CD8-positive, alpha-beta memory T cell (primary cell): ENCODE data around the gene KDM2B. TPM values are rescaled to one million over a fixed set of nuclear protein-coding genes. Genes with fewer than 3 reads are reported as not detected.
"Not testable (repeated sequence)": the region's sequence is repeated elsewhere in the genome, so short reads cannot be mapped to it uniquely, and the experiment has no call there.

Experiments
- CTCF ChIA-PET: fragments of 350-600 bp; sonication (Branson Sonifier 250); formaldehyde crosslinking; loops from one replicate; lab custom pipeline; 2021; ENCODE audit warnings: antibody characterized with exemption; lab: Charles Lee
- POLR2A ChIA-PET: fragments of 350-600 bp; sonication (Branson Sonifier 250); formaldehyde crosslinking; loops from one replicate; lab custom pipeline; 2021; ENCODE audit warnings: antibody characterized with exemption; lab: Charles Lee
- DNase-seq, 5 donors: peaks; one replicate each; pipeline versions ENCODE4 v3.0.0 to v3.0.0-alpha.2; 2020 to 2022; ENCODE audit warnings: mixed read lengths in 1 of 5
- H3K27ac ChIP-seq: one replicate; pipeline ENCODE4 v1.7.0; 2013; ENCODE audit warnings: low read depth, mild to moderate bottlenecking, low read length, moderate library complexity
- H3K27me3 ChIP-seq: 2 replicates; pipeline ENCODE4 v1.7.0; 2013; ENCODE audit warnings: low read length, mild to moderate bottlenecking; ENCODE audit not compliant: insufficient read depth, poor library complexity, severe bottlenecking
- H3K36me3 ChIP-seq: 2 replicates; pipeline ENCODE4 v1.7.0; 2013; ENCODE audit warnings: mild to moderate bottlenecking, low read length, moderate library complexity; ENCODE audit not compliant: insufficient read depth
- H3K4me1 ChIP-seq: 2 replicates; pipeline ENCODE4 v1.7.0; 2013; ENCODE audit warnings: mild to moderate bottlenecking, low read length, moderate library complexity; ENCODE audit not compliant: insufficient read depth
- H3K4me3 ChIP-seq: 2 replicates; pipeline ENCODE4 v1.7.0; 2013; ENCODE audit warnings: mild to moderate bottlenecking, low read length
- H3K9me3 ChIP-seq: 2 replicates; pipeline ENCODE4 v1.7.0; 2013; ENCODE audit warnings: mild to moderate bottlenecking, low read length
- H3K27ac Mint-ChIP-seq, 8 donors: one replicate each; pipeline ENCODE4 v1.8.0; 2020 to 2021; ENCODE audit warnings: mixed read lengths in 8 of 8, mild to moderate bottlenecking in 6 of 8, inconsistent platforms in 3 of 8, moderate library complexity in 3 of 8
- H3K27me3 Mint-ChIP-seq, 2 donors: one replicate each; pipeline ENCODE4 v1.8.0; 2020 to 2021; ENCODE audit warnings: mixed read lengths in 2 of 2, mild to moderate bottlenecking in 1 of 2, moderate library complexity in 1 of 2
- H3K36me3 Mint-ChIP-seq, 3 donors: one replicate each; pipeline ENCODE4 v1.8.0; 2020 to 2021; ENCODE audit warnings: mixed read lengths in 3 of 3, inconsistent platforms in 1 of 3, mild to moderate bottlenecking in 1 of 3
- H3K4me1 Mint-ChIP-seq, 3 donors: one replicate each; pipeline ENCODE4 v1.8.0; 2020 to 2021; ENCODE audit warnings: mixed read lengths in 3 of 3, inconsistent platforms in 1 of 3, mild to moderate bottlenecking in 1 of 3
- H3K4me3 Mint-ChIP-seq, 7 donors: one replicate each; pipeline ENCODE4 v1.8.0; 2020 to 2021; ENCODE audit warnings: mixed read lengths in 7 of 7, mild to moderate bottlenecking in 6 of 7, moderate library complexity in 4 of 7, inconsistent platforms in 2 of 7
- H3K9me3 Mint-ChIP-seq, 5 donors: one replicate each; pipeline ENCODE4 v1.8.0; 2020 to 2022; ENCODE audit warnings: mixed read lengths in 5 of 5, mild to moderate bottlenecking in 3 of 5, moderate library complexity in 2 of 5, inconsistent platforms in 1 of 5
- polyA plus RNA-seq: library from polyadenylated mRNA; unstranded; fragments of 300-500 nt; fragmentation: Illumina TruSeq; gene quantifications from one replicate; pipeline ENCODE4 v1.2.3, GENCODE V29; 2021
- total RNA-seq, 2 experiments: library from RNA; stranded (reverse); gene quantifications; one replicate each; pipeline ENCODE4 v1.2.3, GENCODE V29; 2021

The KDM2B gene
- total and polyA plus RNA-seq, 3 experiments from 2014 or later, result 18.3 to 64.0 (median 63.2) TPM

DNA sequence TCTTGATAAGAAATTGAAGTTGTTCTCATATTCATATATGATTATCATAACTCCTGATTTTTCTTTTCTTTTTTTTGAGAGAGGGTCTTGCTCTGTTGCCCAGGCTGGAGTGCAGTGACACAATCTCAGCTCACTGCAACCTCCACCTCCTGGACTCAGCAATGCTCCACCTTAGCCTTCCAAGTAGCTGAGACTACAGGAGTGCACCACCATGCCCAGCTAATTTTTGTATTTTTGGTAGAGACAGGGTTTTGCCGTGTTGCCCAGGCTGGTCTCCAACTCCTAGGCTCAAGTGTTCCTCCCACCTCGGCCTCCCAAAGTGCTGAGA, 2.5 kb upstream of the KDM2B start:
- DNase-seq, H3K27me3 Mint-ChIP-seq, H3K9me3 Mint-ChIP-seq, H3K9me3 ChIP-seq, H3K36me3 Mint-ChIP-seq, H3K4me3 ChIP-seq, H3K27me3 ChIP-seq, H3K27ac ChIP-seq, H3K36me3 ChIP-seq: not testable (repeated sequence)
- H3K4me3 Mint-ChIP-seq, result peak overlapping the region in 1 of 7 donors; percentile 56
- peaks cover 36 to 53% (median 42%) of the 10 kb centered on the region in 3 donors for H3K4me1 Mint-ChIP-seq
- peaks cover 31% of the 10 kb centered on the region for H3K4me1 ChIP-seq
- ChIA-PET CTCF (interaction anchor here (0.8 to 9.0 kb wide), 4 partner anchors 21 to 89 kb away, joined by 3 to 69 read pairs (median 5); partner anchors contain the start of gene ORAI1), POLR2A (interaction anchor here (1.1 kb wide), 1 partner anchor 43 kb away, joined by 5 read pairs; the partner anchor contains the start of gene ORAI1)
- H3K27ac Mint-ChIP-seq, result peak overlapping the region in 6 of 8 donors; percentile 65 to 99 (median 88)

DNA sequence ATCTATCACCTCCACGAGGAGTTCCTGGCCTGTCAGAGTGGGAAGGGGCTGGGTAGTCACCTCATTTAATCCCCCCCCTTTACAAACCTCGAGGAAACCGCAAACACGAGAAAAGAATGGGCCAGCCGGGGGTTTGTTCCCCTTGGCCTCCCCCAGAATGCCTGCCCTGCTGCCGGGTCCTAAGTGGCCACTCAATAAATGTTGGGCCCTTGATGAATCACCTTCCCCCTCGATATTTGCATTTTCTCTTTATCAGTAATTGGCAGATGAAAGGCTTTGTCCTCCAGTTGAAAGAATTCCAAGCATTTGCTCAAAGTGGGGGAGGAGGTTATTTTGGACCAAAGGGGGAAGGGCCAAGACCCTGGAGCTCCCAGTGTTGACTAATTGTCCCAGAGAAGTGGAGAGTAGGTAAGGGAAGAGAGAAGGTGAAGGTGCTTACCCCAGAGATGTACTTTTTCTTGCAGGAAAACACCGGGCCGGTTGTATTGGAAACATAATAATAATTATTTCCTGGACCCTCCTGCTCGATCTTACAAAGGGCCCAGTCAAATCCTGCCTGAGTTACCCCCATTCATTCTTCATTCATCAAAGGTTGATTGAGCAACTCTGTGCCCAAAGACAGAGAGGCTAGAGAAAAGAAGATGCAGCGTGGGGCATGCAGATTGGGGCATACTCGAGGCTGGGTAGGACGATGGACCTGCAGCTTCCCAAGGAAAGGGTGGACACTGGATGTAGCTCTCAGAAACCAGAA, 1.9 kb upstream of the KDM2B start:
- peak overlapping the region; percentile 93 for H3K27ac ChIP-seq

DNA sequence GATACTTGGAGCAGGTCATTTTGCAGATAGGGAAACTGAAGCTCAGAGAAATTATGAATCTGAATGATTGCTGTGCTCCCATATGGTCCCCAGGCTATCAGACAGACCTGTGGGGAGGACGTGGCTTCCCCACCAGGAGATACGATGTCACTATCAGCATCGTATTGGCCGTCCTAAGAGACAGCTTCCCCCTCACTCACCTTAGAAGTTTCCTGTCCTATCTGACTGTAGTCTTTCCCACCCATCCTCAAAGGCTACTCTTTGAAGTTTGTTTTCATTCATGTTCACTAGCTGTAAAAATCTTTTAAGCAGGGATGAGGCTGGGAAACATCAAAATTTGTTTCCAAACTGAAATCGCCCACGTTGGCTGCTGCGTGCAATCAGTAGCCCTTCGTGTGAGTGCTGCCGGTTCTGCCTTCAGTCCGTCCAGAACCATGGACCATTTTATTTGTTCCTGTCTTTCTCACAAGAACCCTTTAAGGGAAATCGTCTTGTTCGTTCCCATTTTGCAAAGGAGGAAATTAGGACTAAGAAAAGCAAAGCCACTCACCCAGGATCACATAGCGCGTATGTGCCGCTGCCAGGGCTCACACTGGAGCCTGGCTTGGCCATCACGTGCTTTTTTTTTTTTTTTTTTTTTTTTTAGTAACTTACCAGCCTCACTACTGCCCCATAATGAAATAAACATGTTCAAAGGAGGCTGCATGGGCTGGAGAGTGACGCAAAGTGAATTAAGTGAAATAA, 1.0 kb upstream of the KDM2B start:
- CTCF ChIA-PET, result interaction anchor here (0.6 to 9.0 kb wide), 7 partner anchors 8 to 212 kb away, joined by 3 to 69 read pairs (median 4); partner anchors contain the start of genes ORAI1 and RHOF
- H3K4me1 ChIP-seq, result peaks cover 41% of the 10 kb centered on the region
- no peaks in the 10 kb centered on the region for H3K9me3 Mint-ChIP-seq
- H3K27ac Mint-ChIP-seq, result peak overlapping the region; percentile 89 to 100 (median 97)
- peak overlapping the region; percentile 95 to 99 (median 98) for H3K4me3 Mint-ChIP-seq
- no peaks in the 10 kb centered on the region for H3K9me3 ChIP-seq
- H3K36me3 ChIP-seq, result no peaks in the 10 kb centered on the region
- H3K27me3 Mint-ChIP-seq, result no peaks in the 10 kb centered on the region
- peak overlapping the region; percentile 97 for H3K4me3 ChIP-seq
- H3K27ac ChIP-seq, result peak overlapping the region; percentile 93
- peaks cover 0 to 10% (median 0%) of the 10 kb centered on the region in 3 donors for H3K36me3 Mint-ChIP-seq
- DNase-seq, result no peak
- POLR2A ChIA-PET, result interaction anchor here (0.6 to 4.1 kb wide), 3 partner anchors 8 to 1289 kb away, joined by 3 to 93 read pairs (median 3); no protein-coding TSS in a partner anchor
- no peaks in the 10 kb centered on the region for H3K27me3 ChIP-seq
- peaks cover 42 to 65% (median 54%) of the 10 kb centered on the region in 3 donors for H3K4me1 Mint-ChIP-seq

More for the DNA sequence above, 1.9 kb upstream of the KDM2B start:
- Histone ChIP-seq H3K9me3 (no peaks in the 10 kb centered on the region), H3K4me3 (no peak overlapping the region), H3K4me1 (peaks cover 36% of the 10 kb centered on the region), H3K27me3 (no peaks in the 10 kb centered on the region), H3K36me3 (no peaks in the 10 kb centered on the region)
- no peaks in the 10 kb centered on the region for H3K27me3 Mint-ChIP-seq
- peak overlapping the region; percentile 61 to 99 (median 88) for H3K27ac Mint-ChIP-seq
- DNase-seq, result no peak
- CTCF ChIA-PET, result interaction anchor here (1.2 to 9.0 kb wide), 3 partner anchors 31 to 88 kb away, joined by 3 to 69 read pairs (median 5); partner anchors contain the start of gene ORAI1
- peaks cover 0 to 8% (median 0%) of the 10 kb centered on the region in 3 donors for H3K36me3 Mint-ChIP-seq
- peaks cover 36 to 56% (median 45%) of the 10 kb centered on the region in 3 donors for H3K4me1 Mint-ChIP-seq
- peak overlapping the region; percentile 9 to 99 (median 37) for H3K4me3 Mint-ChIP-seq
- POLR2A ChIA-PET, result interaction anchor here (1.1 kb wide), 1 partner anchor 44 kb away, joined by 5 read pairs; the partner anchor contains the start of gene ORAI1
- H3K9me3 Mint-ChIP-seq, result no peaks in the 10 kb centered on the region

- Mint-ChIP-seq H3K4me1 (peaks cover 41 to 73% (median 48%) of the 10 kb centered on the region in 3 donors), H3K27ac (peak overlapping the region; percentile 97 to 100 (median 99)), H3K9me3 (no peaks in the 10 kb centered on the region), H3K36me3 (peaks cover 0 to 25% (median 3%) of the 10 kb centered on the region in 3 donors), H3K4me3 (peak overlapping the region; percentile 95 to 99 (median 98)), H3K27me3 (no peaks in the 10 kb centered on the region)
- Histone ChIP-seq H3K4me1 (peaks cover 41% of the 10 kb centered on the region), H3K9me3 (no peaks in the 10 kb centered on the region), H3K27ac (peak overlapping the region; percentile 93), H3K27me3 (no peaks in the 10 kb centered on the region), H3K36me3 (no peaks in the 10 kb centered on the region), H3K4me3 (peak overlapping the region; percentile 97)
- peak; percentile 72 to 89 (median 73) for DNase-seq
- POLR2A ChIA-PET, result interaction anchor here (0.5 to 4.1 kb wide), 27 partner anchors 7 to 1287 kb away, joined by 3 to 93 read pairs (median 4); partner anchors contain the start of genes MORN3, ORAI1 and RNU4-1
- CTCF ChIA-PET, result interaction anchor here (0.6 to 9.0 kb wide), 23 partner anchors 8 to 102 kb away, joined by 3 to 69 read pairs (median 4); partner anchors contain the start of genes MORN3 and ORAI1
Measured at GRCh38 chr12:121579981-121580868, 598 bp downstream of the KDM2B start.

DNA sequence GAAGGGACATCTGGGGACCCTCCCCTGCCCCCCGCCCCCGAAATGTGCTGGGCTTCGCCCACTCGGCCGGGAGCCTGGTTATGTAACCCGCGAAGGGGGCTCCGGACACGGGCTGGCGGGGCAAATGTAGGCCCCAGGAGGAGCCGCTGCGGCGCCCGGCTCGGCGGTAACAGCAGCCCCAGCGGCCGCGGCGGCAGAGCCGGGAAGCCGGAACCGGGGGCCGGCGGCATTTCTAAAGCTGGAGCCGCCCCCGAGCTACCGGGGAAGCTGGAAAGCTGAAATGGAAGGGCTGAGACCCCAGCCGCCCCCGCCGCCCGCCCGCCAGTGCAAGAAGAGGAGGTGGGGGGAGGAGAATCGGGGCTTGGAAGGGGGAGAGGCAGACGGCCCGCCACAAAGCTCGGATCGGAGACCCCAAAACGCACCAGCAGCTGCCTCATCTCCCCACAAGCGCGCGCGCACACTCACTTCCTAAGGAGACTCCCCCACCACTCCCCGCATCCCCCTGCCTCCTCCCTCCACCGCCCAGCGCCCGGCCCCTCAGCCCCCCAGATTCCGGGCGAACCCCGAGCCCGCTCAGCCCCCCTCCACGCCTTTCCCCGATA, 1.5 kb downstream of the KDM2B start:
- Mint-ChIP-seq H3K27ac (peak overlapping the region; percentile 97 to 100 (median 99)), H3K9me3 (no peaks in the 10 kb centered on the region), H3K4me1 (peaks cover 41 to 74% (median 51%) of the 10 kb centered on the region in 3 donors), H3K4me3 (peak overlapping the region; percentile 95 to 99 (median 98)), H3K36me3 (peaks cover 0 to 34% (median 6%) of the 10 kb centered on the region in 3 donors), H3K27me3 (no peaks in the 10 kb centered on the region)
- Histone ChIP-seq H3K4me3 (peak overlapping the region; percentile 97), H3K27ac (peak overlapping the region; percentile 93), H3K9me3 (no peaks in the 10 kb centered on the region), H3K36me3 (peaks cover 3% of the 10 kb centered on the region), H3K4me1 (peaks cover 41% of the 10 kb centered on the region), H3K27me3 (no peaks in the 10 kb centered on the region)
- DNase-seq, result peak; percentile 30 to 70 (median 47)
- ChIA-PET CTCF (interaction anchor here (0.7 to 9.0 kb wide), 22 partner anchors 9 to 233 kb away, joined by 3 to 69 read pairs (median 4); partner anchors contain the start of genes MORN3 and ORAI1), POLR2A (interaction anchor here (0.6 to 4.1 kb wide), 22 partner anchors 11 to 1286 kb away, joined by 3 to 93 read pairs (median 5); partner anchors contain the start of genes MORN3, ORAI1 and RNU4-1)

DNA sequence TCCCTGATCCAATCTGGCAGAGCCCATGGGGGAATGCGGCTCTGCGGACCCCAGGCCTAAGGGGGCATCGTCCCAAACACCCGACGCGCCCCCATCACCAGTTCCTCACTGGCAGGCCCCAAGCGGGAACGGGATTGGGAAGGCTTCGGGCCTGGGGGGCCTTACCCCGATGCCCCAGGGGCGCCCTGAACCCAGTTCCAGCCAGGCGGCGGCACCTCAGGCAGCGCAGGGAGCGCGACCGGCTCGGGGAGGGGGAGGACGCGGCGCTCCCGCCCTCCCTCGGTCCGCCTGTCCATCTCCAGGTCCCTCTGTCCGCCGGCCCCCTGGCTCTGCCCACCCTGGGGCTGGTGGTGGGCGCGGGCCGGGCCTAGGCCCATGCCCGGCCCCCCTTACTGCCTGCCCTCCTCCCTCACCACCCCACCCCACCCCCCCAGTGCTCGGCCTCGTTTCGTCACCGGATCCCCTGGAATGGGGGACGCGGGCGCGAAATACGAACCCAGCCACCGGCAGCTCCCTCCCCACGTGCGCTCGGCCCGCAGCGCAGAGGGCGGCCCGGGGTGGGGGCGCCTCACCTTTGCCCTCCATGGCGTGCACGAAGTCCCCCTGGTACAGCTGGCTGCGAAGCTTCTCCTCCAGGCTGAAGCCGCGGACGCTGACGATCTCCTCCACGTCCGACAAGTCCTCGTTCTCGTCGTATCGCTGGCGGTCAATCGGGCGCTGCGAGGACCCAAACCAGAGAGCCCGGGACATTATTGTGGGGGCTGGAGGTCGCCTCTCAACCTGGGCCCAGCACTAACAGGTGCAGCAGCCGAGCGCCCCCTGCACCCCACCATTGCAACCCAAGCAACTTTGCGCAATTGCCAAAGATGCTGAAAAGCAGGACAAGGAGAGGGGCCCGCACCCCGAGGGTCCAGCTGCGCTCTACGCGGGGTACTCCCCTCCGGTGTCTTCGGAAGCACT, 2.3 kb downstream of the KDM2B start:
- no peaks in the 10 kb centered on the region for H3K27me3 ChIP-seq
- H3K9me3 Mint-ChIP-seq, result no peaks in the 10 kb centered on the region
- peak overlapping the region; percentile 97 for H3K4me3 ChIP-seq
- no peaks in the 10 kb centered on the region for H3K27me3 Mint-ChIP-seq
- peaks cover 41 to 73% (median 50%) of the 10 kb centered on the region in 3 donors for H3K4me1 Mint-ChIP-seq
- peak overlapping the region; percentile 95 to 99 (median 98) for H3K4me3 Mint-ChIP-seq
- H3K36me3 ChIP-seq, result peaks cover 10% of the 10 kb centered on the region
- peak overlapping the region; percentile 93 for H3K27ac ChIP-seq
- H3K4me1 ChIP-seq, result peaks cover 38% of the 10 kb centered on the region
- H3K27ac Mint-ChIP-seq, result peak overlapping the region; percentile 63 to 99 (median 84)
- POLR2A ChIA-PET, result interaction anchor here (1.0 to 4.1 kb wide), 8 partner anchors 12 to 108 kb away, joined by 3 to 93 read pairs (median 14); partner anchors contain the start of genes MORN3 and ORAI1
- peak in 3 of 5 donors; percentile 15 to 59 (median 44) for DNase-seq
- CTCF ChIA-PET, result interaction anchor here (0.7 to 9.0 kb wide), 17 partner anchors 9 to 104 kb away, joined by 3 to 69 read pairs (median 5); partner anchors contain the start of genes MORN3 and ORAI1
- no peaks in the 10 kb centered on the region for H3K9me3 ChIP-seq
- H3K36me3 Mint-ChIP-seq, result peaks cover 4 to 41% (median 10%) of the 10 kb centered on the region in 3 donors
